C4-2B (cell line): ENCODE measurements around the gene AIRE.

Experiments used
- H3K27ac ChIP-seq: fragments of 450-650 bp; 2 replicates; pipeline ENCODE4 v1.5.1; 2017
- CTCF ChIP-seq: fragments of 450-650 bp; conservative IDR thresholded peaks from 2 replicates; pipeline ENCODE4 v1.5.1; 2017; ENCODE audit warnings: mild to moderate bottlenecking
- ZFX ChIP-seq: fragments of 450-650 bp; IDR thresholded peaks from 2 replicates; pipeline ENCODE4 v1.6.1; 2017

The AIRE gene

GRCh38 chr21:44331209-44331608 is 45.5 kb downstream of the AIRE start:
- H3K27ac ChIP-seq = no peak overlapping the region
- no peak for TF ChIP-seq CTCF
- TF ChIP-seq ZFX = no peak

DNA sequence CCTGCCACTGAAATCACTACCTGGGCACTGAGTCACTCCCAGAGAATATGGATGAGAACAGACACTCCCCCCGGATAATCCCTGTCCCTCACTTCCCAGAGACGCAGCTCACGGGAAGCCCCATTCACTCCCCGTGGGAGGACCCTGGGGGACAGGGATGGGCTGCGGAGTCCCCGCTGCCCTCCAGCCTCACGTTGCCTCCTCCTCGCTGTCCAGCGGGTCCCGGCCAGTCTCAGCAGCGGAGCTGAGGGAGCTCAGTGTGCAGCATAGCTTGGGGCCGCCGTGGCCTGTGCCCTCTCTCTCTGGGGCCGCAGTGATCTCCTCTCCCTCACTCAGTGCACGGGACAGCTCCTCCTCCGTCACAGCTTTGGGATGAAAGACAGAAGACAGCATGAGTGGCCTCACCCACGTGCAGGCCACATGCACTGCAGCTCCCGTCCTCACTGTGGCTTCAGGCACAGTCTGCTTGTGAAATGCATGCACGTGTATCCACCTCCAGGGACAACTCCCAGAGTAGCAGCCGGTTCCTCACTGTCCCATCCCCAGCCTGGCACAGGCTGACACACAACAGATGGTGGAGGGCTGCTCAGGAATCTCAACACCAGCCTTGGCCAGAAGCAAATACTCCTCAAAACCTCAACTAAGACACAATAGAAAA is 46.1 kb downstream of the AIRE start:
- TF ChIP-seq ZFX (no peak), CTCF (no peak)
- no peak overlapping the region for H3K27ac ChIP-seq

GRCh38 chr21:44332383-44332782 is 46.7 kb downstream of the AIRE start:
- H3K27ac ChIP-seq = no peak overlapping the region
- TF ChIP-seq CTCF = no peak; the same call in 1 of the 2 replicates
- TF ChIP-seq ZFX = no peak

- H3K27ac ChIP-seq = no peak overlapping the region
- TF ChIP-seq CTCF (no peak), ZFX (no peak)
These were observed 47.3 kb downstream of the AIRE start for GRCh38 chr21:44332965-44333364.

DNA sequence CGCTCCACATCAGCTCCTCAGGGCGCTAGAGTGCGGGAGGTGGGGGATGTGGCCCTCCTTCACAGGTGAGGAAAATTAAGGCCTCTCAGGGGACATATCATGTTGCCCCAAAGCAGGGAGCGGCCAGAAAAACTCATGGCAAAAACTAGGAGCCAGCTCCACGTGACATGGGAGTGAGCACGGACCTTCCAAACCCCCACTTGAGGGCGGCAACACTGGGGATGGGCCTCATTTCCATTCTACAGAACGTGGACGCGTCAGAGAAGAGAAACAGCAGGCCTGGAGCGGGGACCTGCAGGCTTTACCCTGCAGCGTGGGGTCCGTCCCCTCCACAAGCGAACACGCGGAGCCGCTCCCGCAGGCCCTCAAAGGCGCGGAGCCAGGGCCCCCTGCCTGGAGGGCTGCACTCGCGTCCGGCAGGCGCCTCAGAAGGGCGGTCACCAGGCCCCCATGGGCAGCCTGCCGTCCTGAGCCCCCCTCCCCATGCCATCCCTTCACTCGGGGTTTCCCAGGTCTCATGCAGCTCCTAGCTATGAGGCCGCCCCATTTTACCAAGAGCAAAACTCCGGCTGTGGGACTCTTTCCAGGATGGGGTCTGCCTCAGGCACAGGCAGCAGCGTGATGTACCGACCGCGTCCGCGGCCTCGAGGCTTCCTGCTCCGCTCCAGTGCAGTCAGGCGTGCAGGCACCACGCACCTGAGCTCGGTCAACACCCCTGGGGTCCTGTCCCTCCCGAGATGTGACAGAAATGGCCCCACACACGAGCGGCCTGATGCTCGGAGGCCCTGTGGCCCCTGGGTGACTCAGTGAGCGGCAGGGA is 48.0 kb downstream of the AIRE start:
- TF ChIP-seq CTCF = no peak
- no peak for TF ChIP-seq ZFX
- H3K27ac ChIP-seq = no peak overlapping the region

GRCh38 chr21:44334329-44335030 is 48.8 kb downstream of the AIRE start:
- no peak overlapping the region for H3K27ac ChIP-seq
- TF ChIP-seq ZFX (no peak), CTCF (no peak)
